Erythroblast (primary cell): Measurements from ENCODE around the gene TLR8.

ENCODE experiments used
- GATA1 ChIP-seq: IDR thresholded peaks from 2 replicates; pipeline ENCODE4 v1.6.1; 2011; ENCODE audit warnings: low read depth, mild to moderate bottlenecking, control low read depth, low read length, moderate library complexity
- POLR2A ChIP-seq: IDR thresholded peaks from 2 replicates; pipeline ENCODE4 v1.6.1; 2011; ENCODE audit warnings: mild to moderate bottlenecking, low read length

DNA sequence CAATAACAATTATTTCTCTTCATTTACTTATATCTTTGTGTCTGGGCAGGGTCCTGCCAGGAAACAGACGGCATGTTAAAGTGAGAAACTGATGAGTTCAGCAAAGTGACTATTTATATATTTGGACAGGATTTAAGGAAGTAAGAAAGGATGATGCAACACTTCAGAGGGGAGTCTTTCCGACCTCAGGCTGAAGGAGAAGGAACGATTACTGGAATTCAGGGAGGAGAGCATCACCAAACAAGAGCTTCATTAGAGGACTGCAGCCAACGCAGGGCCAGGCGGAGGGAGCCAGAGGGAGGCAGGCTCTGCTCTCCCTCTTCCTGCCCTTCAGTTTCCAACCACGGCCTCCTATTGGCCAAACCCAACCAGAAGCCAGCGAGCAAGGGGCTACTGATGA, 41.1 kb upstream of the TLR8 start:
- TF ChIP-seq POLR2A (no peak), GATA1 (no peak)
